ENCODE data around the gene SULT1C3. TPM values are rescaled to one million over a fixed set of nuclear protein-coding genes. Genes with fewer than 3 reads are reported as not detected.

Gene SULT1C3
- total and polyA plus RNA-seq, 2 of the 8 experiments (the other 6 are each of a cell fraction or from before 2014, with no cell fraction given): not detected

GRCh38 chr2:108243566-108243965 lies 3.8 kb downstream of the SULT1C3 start:
- Histone ChIP-seq H2BK12ac (ENCODE audit: low read depth, low read length) (no peak overlapping the region), H2BK120ac (replicated peaks; ENCODE audit: low read depth, low read length) (no peak overlapping the region)

More at GRCh38 chr2:108243566-108243965, 3.8 kb downstream of the SULT1C3 start:
- H3K79me2 ChIP-seq (ENCODE audit: control insufficient read depth in 1 of 2, insufficient read depth in 2 of 2, low read length in 2 of 2): no peaks in the 10 kb centered on the region
- no peak overlapping the region for H4K91ac ChIP-seq (replicated peaks; ENCODE audit: insufficient read length, low read length)
- no peak for DNase-seq (ENCODE audit: low read depth in 1 of 2, low spot score in 2 of 2)
- TF ChIP-seq CEBPB (IDR thresholded peaks at IDR 0.05; ENCODE audit: low read depth, low read length) (no peak), TBP (IDR thresholded peaks at IDR 0.05; ENCODE audit: low read depth, low read length) (no peak), CHD1 (IDR thresholded peaks at IDR 0.05; ENCODE audit: low read depth, low read length) (no peak), NRF1 (IDR thresholded peaks at IDR 0.05; ENCODE audit: low read depth, low read length) (no peak), RFX5 (IDR thresholded peaks at IDR 0.05; ENCODE audit: borderline replicate concordance, low read depth, low read length) (no peak), RBBP5 (IDR thresholded peaks at IDR 0.05; ENCODE audit: borderline replicate concordance, low read depth, low read length) (no peak), BCL11A (IDR thresholded peaks at IDR 0.05; ENCODE audit: low read depth in 2 of 2, low read length in 2 of 2) (no peak), SIX5 (IDR thresholded peaks at IDR 0.05; ENCODE audit: low read depth, low read length) (no peak), EP300 (IDR thresholded peaks at IDR 0.05; ENCODE audit: borderline replicate concordance in 1 of 2, low read depth in 2 of 2, low read length in 2 of 2) (no peak), POLR2A (IDR thresholded peaks at IDR 0.05; ENCODE audit: control extremely low read depth in 1 of 2, low read depth in 2 of 2, low read length in 2 of 2) (no peak), TAF7 (optimal IDR thresholded peaks at IDR 0.05; ENCODE audit: borderline replicate concordance, low read depth, low read length) (no peak)
- no peaks in the 10 kb centered on the region for H4K20me1 ChIP-seq (replicated peaks in 1 of 2; ENCODE audit: control insufficient read depth in 1 of 2, insufficient read depth in 2 of 2, low read length in 2 of 2)
- H3K4me1 ChIP-seq (replicated peaks in 1 of 4; ENCODE audit: control insufficient read depth in 3 of 4, insufficient read depth in 4 of 4, low read length in 3 of 4): no peaks in the 10 kb centered on the region
- H3K4me2 ChIP-seq (ENCODE audit: insufficient read depth in 1 of 2, low read depth in 2 of 2, low read length in 2 of 2): no peak overlapping the region
- H3K18ac ChIP-seq (ENCODE audit: extremely low read depth, low read length): no peak overlapping the region
- H3K23ac ChIP-seq (ENCODE audit: insufficient read length): no peak overlapping the region
- H3K9ac ChIP-seq (replicated peaks in 1 of 4; ENCODE audit: extremely low read depth in 1 of 4, low read depth in 3 of 4, low read length in 3 of 4): no peak overlapping the region
- no peak overlapping the region for H3K56ac ChIP-seq (replicated peaks; ENCODE audit: insufficient read length, low read depth, low read length)
- peaks cover 9 to 16% of the 10 kb centered on the region in 2 experiments; a peak in 3 of 4 replicates for H3K9me3 ChIP-seq (ENCODE audit: insufficient read depth in 2 of 2, low read depth in 1 of 2, low read length in 1 of 2)
- H3K23me2 ChIP-seq (ENCODE audit: low read depth, low read length): no peaks in the 10 kb centered on the region
- FAIRE-seq: no peak
- no peaks in the 10 kb centered on the region; a peak in 1 of 7 replicates for H3K27me3 ChIP-seq (replicated peaks in 1 of 4; ENCODE audit: control insufficient read depth in 3 of 4, extremely low read depth in 1 of 4, insufficient read depth in 3 of 4, low read length in 3 of 4)
- H2BK5ac ChIP-seq (ENCODE audit: low read depth, low read length): no peak overlapping the region
- no peaks in the 10 kb centered on the region for H3K36me3 ChIP-seq (ENCODE audit: control insufficient read depth in 2 of 4, insufficient read depth in 4 of 4, low read length in 3 of 4)
- POLR2A ChIA-PET (ENCODE audit: partially characterized antibody): no interaction called here
- no peak overlapping the region for H2BK15ac ChIP-seq (ENCODE audit: low read length)
- no peak overlapping the region for H3K4ac ChIP-seq (replicated peaks; ENCODE audit: insufficient read length, low read depth, low read length)
- no peak overlapping the region for H2AK5ac ChIP-seq (ENCODE audit: low read depth, low read length)
- no peak overlapping the region for H2AFZ ChIP-seq (ENCODE audit: low read length)
- H4K8ac ChIP-seq (ENCODE audit: extremely low read depth, insufficient read depth, low read length): no peak overlapping the region
- CTCF ChIA-PET (ENCODE audit: partially characterized antibody): no interaction called here
- 94% methylated on average over 1 of the region's 1 CpG; no CpG with 5 or more reads in 1 of the 2 experiments for WGBS, 2 experiments (ENCODE audit: extremely low coverage in 1 of 2, insufficient coverage in 1 of 2, insufficient read length in 1 of 2, insufficient replicate concordance in 2 of 2, low coverage in 1 of 2, low lambda C conversion rate in 2 of 2, missing lambda C conversion rate in 1 of 2)
- no peak overlapping the region for H3K4me3 ChIP-seq (ENCODE audit: extremely low read depth in 1 of 4, insufficient read depth in 2 of 4, low read depth in 3 of 4, low read length in 4 of 4)
- no peak overlapping the region for H4K5ac ChIP-seq (ENCODE audit: insufficient read length, low read depth, low read length)
- no peaks in the 10 kb centered on the region for H3K79me1 ChIP-seq (ENCODE audit: low read depth, low read length)
- H3K14ac ChIP-seq (ENCODE audit: insufficient read length): no peak overlapping the region
- no peak overlapping the region for H3K27ac ChIP-seq (ENCODE audit: low read depth, low read length)
- H2BK20ac ChIP-seq (ENCODE audit: low read length): no peak overlapping the region

All from H1 (cell line).